NCI-H187 treated with DMSO at 0.1 percent for 48 hours (cell line): ENCODE measurements around the gene YEATS4.

Source experiments
- DNase-seq: peaks from one replicate; lab custom pipeline; 2025; lab: John Stamatoyannopoulos, UW

The YEATS4 gene

DNA sequence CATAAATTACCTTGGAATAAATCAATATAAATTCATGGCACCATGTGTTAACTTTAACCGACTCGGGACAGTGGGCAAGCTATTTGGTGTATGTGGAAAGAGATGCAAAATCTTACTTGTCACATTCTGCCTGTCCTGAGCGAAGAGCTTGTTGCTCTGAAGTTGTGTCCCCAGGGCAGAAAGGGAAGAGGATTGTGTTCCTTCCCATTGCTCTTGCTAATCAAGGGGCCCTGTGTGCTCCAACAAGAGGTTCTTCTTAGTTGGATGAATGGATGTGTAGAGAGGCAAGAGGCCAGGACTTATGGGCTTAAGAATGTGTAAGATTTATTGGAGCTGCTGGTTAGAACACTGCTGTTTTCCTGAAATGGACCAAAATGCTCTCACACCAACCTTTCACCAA is 74.1 kb downstream of the YEATS4 start:
- DNase-seq = no peak

DNA sequence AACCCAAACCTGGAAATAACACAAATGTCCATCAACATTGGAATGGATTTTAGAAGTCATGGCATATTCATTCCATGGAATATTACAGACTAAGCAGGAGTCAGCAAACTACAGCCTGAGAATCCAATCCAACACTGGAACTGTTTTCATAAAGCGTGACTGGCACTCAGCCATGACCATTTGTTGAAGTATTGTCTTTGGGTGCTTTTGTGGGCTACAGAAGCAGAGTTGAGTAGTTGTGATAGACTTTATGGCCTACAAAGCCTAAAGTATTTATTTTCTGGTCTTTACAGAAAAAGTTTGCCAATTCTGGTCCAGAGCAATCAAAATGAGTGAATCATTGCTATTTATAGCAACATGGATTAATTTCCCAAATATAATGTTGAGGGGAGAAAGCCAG is 76.1 kb downstream of the YEATS4 start:
- no peak for DNase-seq

GRCh38 chr12:69437073-69437472 is 77.5 kb downstream of the YEATS4 start:
- no peak for DNase-seq

GRCh38 chr12:69438539-69438938 is 79.0 kb downstream of the YEATS4 start:
- no peak for DNase-seq

DNA sequence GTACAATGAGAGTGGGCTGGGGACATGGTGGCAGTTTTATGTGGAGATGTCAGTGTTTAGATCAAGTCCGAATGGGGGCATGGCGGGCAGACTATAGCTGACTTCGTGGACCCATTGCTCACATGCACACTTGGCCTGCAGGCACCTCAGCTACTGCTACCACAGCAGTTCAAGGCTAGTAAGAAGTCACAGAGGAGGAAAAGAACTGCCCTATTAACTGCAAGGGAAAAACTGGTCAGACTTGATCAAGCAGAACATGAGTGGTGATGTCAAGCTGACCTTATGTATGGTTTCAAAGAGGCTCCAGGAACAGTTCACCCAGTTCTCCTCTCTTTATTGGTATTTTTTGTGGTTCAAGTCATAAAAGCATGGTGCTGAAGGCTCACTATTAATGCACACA is 80.5 kb downstream of the YEATS4 start:
- no peak for DNase-seq
